Skeletal muscle tissue (tissue), 4 donors: ENCODE data around the gene INPP5A. TPM values are rescaled to one million over a fixed set of nuclear protein-coding genes. Genes with fewer than 3 reads are reported as not detected.

Experiments used
- H3K27ac ChIP-seq: one replicate; pipeline ENCODE4 v1.7.0; 2013; ENCODE audit warnings: mild to moderate bottlenecking, low read depth, low read length, inconsistent platforms
- H3K27me3 ChIP-seq, 3 donors: one replicate each; pipeline ENCODE4 v1.7.0; 2013; ENCODE audit warnings: low read length in 3 of 3; ENCODE audit not compliant: control insufficient read depth in 3 of 3, insufficient read depth in 3 of 3
- H3K36me3 ChIP-seq, 3 donors: one replicate each; pipeline ENCODE4 v1.7.0; 2013; ENCODE audit warnings: low read length in 3 of 3; ENCODE audit not compliant: control insufficient read depth in 3 of 3, insufficient read depth in 3 of 3
- H3K4me1 ChIP-seq, 3 donors: one replicate each; pipeline ENCODE4 v1.7.0; 2013; ENCODE audit warnings: low read length in 3 of 3, mild to moderate bottlenecking in 3 of 3; ENCODE audit not compliant: control insufficient read depth in 3 of 3, insufficient read depth in 3 of 3
- H3K4me3 ChIP-seq, 3 donors: one replicate each; pipeline ENCODE4 v1.7.0; 2013; ENCODE audit warnings: low read length in 3 of 3
- H3K9ac ChIP-seq, 3 donors: one replicate each; pipeline ENCODE4 v1.7.0; 2013; ENCODE audit warnings: low read length in 3 of 3, mild to moderate bottlenecking in 3 of 3, moderate library complexity in 2 of 3, low read depth in 1 of 3
- H3K9me3 ChIP-seq, 3 donors: one replicate each; pipeline ENCODE4 v1.7.0; 2013; ENCODE audit warnings: low read length in 3 of 3; ENCODE audit not compliant: control insufficient read depth in 3 of 3
- total RNA-seq: library from RNA; depleted of rRNA; stranded (reverse); fragments of >200 nt; gene quantifications from one replicate; pipeline ENCODE4 v1.2.3, GENCODE V29; 2014
- donor health status: Osteomylitis.

The INPP5A gene
- total RNA-seq, 1 donor from 2014 or later, result 50.6 TPM

DNA sequence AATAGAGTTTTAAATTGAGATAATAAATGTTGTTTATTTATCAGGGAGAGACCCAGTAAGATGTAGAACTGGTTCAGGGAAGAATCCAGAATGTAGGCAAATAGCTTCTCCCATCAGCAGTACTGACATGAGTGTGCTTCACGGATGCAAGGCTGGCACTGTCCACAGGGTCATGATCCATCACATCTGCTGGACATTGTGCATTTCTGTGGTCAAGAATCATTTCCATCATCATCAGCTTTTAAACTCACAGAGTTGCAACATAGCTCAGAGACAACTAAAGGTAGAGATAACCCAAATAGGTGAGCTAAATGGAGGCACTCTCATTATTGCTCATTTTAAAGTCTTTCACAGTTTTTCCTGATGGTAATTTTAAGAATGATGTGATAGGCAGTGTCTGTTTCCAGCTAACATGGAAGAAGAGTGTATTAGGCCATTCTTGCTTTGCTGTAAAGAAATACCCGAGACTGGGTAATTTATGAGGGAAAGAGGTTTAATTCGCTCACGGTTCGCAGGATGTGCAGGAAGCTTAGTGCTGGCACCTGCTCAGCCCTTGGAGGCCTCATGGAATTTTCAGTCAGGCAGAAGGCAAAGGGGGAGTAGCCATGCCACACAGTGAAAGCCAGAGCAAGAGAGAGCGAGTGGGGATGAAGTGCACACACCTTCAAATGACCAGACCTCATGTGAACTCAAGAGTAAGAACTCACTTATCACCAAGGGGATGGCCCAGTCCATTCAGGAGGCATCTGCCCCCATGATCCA lies 80.8 kb downstream of the INPP5A start:
- Histone ChIP-seq H3K27ac (no peak overlapping the region), H3K4me3 (no peak overlapping the region), H3K9me3 (no peaks in the 10 kb centered on the region), H3K36me3 (peaks cover 2 to 6% (median 2%) of the 10 kb centered on the region in 3 donors), H3K4me1 (peaks cover 0 to 18% (median 0%) of the 10 kb centered on the region in 3 donors), H3K27me3 (no peaks in the 10 kb centered on the region), H3K9ac (no peak overlapping the region)

GRCh38 chr10:132619927-132620326 lies 82.3 kb downstream of the INPP5A start:
- Histone ChIP-seq H3K27me3 (no peaks in the 10 kb centered on the region), H3K9me3 (no peaks in the 10 kb centered on the region)

GRCh38 chr10:132624061-132624846 lies 86.7 kb downstream of the INPP5A start:
- Histone ChIP-seq H3K27me3 (no peaks in the 10 kb centered on the region), H3K9me3 (no peaks in the 10 kb centered on the region), H3K36me3 (peaks cover 0 to 2% (median 0%) of the 10 kb centered on the region in 3 donors), H3K4me1 (peaks cover 30 to 46% (median 41%) of the 10 kb centered on the region in 3 donors), H3K9ac (no peak overlapping the region), H3K27ac (no peak overlapping the region), H3K4me3 (no peak overlapping the region)

More at GRCh38 chr10:132619927-132620326, 82.3 kb downstream of the INPP5A start:
- Histone ChIP-seq H3K36me3 (peaks cover 2 to 6% (median 2%) of the 10 kb centered on the region in 3 donors), H3K4me1 (peaks cover 0 to 26% (median 5%) of the 10 kb centered on the region in 3 donors), H3K27ac (no peak overlapping the region), H3K4me3 (no peak overlapping the region), H3K9ac (no peak overlapping the region)

DNA sequence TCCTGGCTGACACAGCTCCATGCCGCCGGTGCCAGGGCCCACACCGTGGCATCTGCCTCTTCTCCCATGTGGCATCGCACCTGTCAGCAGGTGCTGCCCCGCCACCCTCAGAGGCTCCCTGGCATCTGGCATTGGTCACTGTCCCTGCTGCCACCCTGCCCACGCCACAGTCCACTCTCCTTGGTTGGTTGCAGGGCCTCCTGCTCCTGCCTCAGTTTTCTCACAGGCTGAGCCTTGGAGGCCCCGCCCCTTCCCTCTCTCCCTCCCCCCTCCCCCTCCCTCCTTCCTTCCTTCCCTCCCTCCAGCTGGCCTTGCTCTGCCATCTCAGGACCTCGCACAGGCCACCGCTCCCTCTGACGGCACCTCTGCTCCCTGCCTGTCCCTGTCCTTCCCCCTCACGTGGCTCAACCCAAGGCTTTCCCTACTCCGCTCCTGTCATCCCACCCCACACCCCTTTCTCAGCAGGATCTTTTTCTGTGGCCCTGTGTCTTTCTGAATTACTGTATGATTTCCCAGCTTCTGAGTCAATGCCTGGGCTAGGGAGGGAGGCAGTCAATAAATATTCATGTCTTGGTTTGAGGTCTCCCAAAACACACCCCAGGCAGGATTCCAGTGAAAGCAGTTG lies 87.4 kb downstream of the INPP5A start:
- H3K27me3 ChIP-seq, result no peaks in the 10 kb centered on the region
- H3K4me1 ChIP-seq, result peaks cover 36 to 53% (median 48%) of the 10 kb centered on the region in 3 donors
- peak overlapping the region in 1 of 3 donors; percentile 64 for H3K9ac ChIP-seq
- H3K9me3 ChIP-seq, result no peaks in the 10 kb centered on the region
- peak overlapping the region; percentile 11 for H3K27ac ChIP-seq
- no peak overlapping the region for H3K4me3 ChIP-seq
- peaks cover 0 to under 1% (median 0%) of the 10 kb centered on the region in 3 donors for H3K36me3 ChIP-seq

DNA sequence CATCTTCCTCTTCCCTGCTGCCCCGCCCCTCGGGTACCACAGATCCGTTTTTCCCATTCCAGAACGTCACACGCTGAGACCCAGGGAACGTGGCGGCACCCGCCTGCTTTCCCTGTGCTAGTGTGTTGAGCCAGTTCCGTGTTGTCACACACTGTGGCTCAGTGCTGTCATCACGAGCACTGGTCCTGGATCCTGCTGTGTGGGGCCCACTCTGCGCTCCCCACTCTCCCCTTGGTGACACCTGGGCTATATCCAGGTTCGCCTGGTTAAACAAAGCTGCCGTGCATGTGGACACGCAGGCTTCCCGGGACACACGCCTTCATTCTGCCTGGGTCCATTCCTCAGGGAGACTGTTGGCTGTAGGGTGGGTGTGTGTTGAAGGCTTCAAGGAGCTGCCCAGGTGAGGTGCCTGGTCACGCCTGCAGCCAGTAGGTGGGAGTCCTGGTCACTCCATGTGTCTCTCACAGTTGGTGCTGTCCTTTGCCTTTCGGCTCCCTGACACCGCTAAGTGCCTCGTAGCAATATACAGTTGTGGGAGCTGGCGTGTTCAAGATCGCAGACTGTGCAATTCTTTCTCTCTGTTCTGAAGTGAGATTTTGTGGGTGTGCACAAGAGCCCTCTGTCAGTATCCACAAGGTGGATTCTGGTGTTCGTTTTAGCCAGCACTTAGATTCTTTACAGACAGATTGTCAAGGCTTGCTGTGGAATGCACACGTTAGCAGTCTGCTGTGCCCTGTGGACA lies 88.6 kb downstream of the INPP5A start:
- Histone ChIP-seq H3K4me1 (peaks cover 46 to 63% (median 59%) of the 10 kb centered on the region in 3 donors), H3K4me3 (no peak overlapping the region), H3K27ac (no peak overlapping the region), H3K27me3 (no peaks in the 10 kb centered on the region), H3K9me3 (no peaks in the 10 kb centered on the region), H3K36me3 (no peaks in the 10 kb centered on the region), H3K9ac (peak overlapping the region in 2 of 3 donors; percentile 33 to 59)

GRCh38 chr10:132626761-132627665 lies 89.4 kb downstream of the INPP5A start:
- H3K36me3 ChIP-seq, result no peaks in the 10 kb centered on the region
- no peaks in the 10 kb centered on the region for H3K9me3 ChIP-seq
- peak overlapping the region; percentile 24 to 58 (median 47) for H3K4me3 ChIP-seq
- H3K27me3 ChIP-seq, result no peaks in the 10 kb centered on the region
- peak overlapping the region in 2 of 3 donors; percentile 59 to 74 for H3K9ac ChIP-seq
- H3K4me1 ChIP-seq, result peaks cover 55 to 72% (median 67%) of the 10 kb centered on the region in 3 donors
- H3K27ac ChIP-seq, result peak overlapping the region; percentile 99

DNA sequence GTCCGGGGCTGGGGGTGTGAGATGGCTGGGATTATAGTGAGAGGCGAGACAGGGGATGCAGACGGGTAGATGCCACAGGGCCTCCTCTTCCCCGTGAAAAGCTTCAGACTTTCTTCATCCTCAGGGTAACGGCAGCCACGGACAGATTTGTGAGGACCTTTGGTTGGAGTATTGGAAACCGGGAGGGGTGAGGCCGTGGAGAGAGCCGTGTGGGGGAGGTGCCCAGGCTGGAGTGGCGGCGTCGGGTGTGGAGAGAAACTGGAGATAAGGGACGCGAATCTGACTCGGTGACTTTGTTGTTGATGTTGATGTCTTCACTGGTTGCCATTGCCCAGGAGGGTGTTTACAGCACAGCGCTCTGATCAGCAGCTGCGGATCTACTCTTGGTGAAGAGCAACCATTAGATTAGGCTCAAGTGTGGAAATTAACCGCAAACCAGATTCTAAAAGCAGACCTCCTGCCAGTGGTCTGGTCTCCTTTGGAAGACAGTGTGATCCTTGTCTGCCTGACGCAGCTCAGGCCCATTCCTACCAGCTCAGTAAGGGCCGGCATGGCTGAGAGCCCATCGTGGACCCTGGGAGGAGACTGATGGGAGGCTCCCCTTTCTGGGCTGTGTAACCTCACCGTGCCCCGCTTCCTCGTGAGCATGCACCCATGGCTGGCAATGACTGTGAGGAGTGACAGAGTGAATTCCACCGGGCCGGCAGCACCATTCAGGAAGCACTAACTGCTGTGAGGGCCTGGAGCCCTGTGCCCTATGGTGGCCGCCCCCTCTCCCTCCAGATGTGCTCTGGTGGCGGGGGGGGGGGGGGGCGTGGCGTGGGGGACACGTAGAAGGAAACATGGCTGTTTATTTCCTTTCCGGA lies 90.3 kb downstream of the INPP5A start:
- H3K27ac ChIP-seq, result peak overlapping the region; percentile 99
- H3K27me3 ChIP-seq, result no peaks in the 10 kb centered on the region
- no peaks in the 10 kb centered on the region for H3K9me3 ChIP-seq
- peaks cover 63 to 80% (median 76%) of the 10 kb centered on the region in 3 donors for H3K4me1 ChIP-seq
- peak overlapping the region; percentile 24 to 58 (median 47) for H3K4me3 ChIP-seq
- H3K9ac ChIP-seq, result peak overlapping the region in 2 of 3 donors; percentile 59 to 74
- H3K36me3 ChIP-seq, result no peaks in the 10 kb centered on the region
